T47D (cell line): ENCODE results near the gene DNASE1L3.

ENCODE experiments used
- DNase-seq, 2 experiments: peaks; one replicate each; pipeline versions ENCODE4 v3.0.0 to v3.0.0-alpha.2; 2011 to 2012; ENCODE audit warnings: low read depth in 1 of 2, low spot score in 1 of 2
- JUND ChIP-seq: IDR thresholded peaks from 2 replicates; pipeline ENCODE4 v1.6.1; 2012; ENCODE audit warnings: low read depth
- in situ Hi-C: cut with HindIII; loops from 2 replicates; pipeline ENCODE4 v1.10.0; 2016; ENCODE audit warnings: low sequenced_read_pairs, low pct_unique_long_range_greater_than_20kb

DNASE1L3 gene

DNA sequence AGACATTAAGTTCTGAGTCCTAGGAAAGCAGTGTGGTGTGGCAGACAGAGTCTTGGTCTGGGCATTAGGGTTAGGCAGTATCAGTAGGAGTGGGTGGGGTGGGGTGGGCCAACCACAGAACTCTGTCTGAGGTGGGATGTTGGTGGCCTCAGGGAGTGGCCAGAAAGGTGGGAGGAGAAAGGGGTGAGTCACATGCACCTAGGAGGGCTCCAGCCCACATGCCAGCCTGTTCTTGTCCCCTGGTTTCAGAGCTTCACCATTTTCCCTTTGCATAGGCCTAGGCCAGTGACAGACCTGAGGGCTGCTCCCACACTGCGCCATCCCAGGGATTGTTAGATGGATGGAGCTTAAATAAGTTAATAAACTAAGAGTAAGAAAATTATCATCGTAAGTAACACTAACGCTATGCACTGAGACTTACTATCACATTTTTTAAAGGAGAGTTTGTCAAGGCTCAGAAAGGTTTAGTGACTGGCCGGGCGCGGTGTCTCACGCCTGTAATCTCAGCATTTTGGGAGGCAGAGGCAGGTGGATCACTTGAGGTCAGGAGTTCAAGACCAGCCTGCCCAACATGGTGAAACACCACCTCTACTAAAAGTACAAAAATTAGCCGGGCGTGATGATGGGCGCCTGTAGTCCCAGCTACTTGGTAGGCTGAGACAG lies 33.8 kb downstream of the DNASE1L3 start:
- in situ Hi-C loops = no loop called here
- TF ChIP-seq JUND = no peak
- no peak for DNase-seq

DNA sequence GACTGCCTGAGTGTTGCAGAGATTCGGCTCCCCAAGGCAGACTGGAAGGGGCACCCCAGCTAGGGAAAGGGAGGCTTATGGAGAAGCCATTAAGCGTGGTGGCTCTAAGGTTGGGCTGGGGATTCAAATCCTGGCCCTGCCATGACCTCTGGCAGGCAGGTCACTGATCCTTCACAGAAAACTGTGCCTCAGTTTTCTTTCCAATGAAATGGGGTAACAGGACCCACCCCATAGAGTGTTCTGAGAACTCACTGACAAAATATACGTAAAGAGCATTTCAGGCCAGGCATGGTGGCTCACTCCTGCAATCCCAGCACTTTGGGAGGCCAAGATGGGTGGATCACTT lies 34.6 kb downstream of the DNASE1L3 start:
- DNase-seq = no peak
- in situ Hi-C loops = no loop called here
- no peak for TF ChIP-seq JUND

GRCh38 chr3:58175437-58176184 lies 35.2 kb downstream of the DNASE1L3 start:
- in situ Hi-C loops = no loop called here

DNA sequence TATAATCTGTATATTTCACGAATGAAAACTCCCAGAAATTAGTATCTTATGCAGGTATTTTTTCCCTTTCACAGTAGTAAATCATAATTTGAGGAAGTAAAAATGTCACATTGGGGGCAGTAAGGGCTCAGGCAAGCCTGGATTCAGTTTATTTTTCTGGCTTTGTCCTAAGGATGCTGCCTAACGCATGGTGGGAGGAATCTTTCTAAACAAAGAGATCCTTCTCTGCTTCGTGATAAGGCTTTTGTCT lies 35.7 kb downstream of the DNASE1L3 start:
- in situ Hi-C loops = no loop called here
- DNase-seq = no peak
- TF ChIP-seq JUND = no peak

More at GRCh38 chr3:58175437-58176184, 35.2 kb downstream of the DNASE1L3 start:
- no peak for TF ChIP-seq JUND
- peak in 1 of 2 experiments; percentile 15 for DNase-seq

- TF ChIP-seq JUND = no peak
- peak in 1 of 2 experiments; percentile 58 for DNase-seq
- in situ Hi-C loops = no loop called here
These were observed 36.9 kb downstream of the DNASE1L3 start for GRCh38 chr3:58173669-58174398.

GRCh38 chr3:58173029-58173668 lies 37.6 kb downstream of the DNASE1L3 start:
- in situ Hi-C loops = no loop called here
- no peak for DNase-seq
- TF ChIP-seq JUND = no peak

DNA sequence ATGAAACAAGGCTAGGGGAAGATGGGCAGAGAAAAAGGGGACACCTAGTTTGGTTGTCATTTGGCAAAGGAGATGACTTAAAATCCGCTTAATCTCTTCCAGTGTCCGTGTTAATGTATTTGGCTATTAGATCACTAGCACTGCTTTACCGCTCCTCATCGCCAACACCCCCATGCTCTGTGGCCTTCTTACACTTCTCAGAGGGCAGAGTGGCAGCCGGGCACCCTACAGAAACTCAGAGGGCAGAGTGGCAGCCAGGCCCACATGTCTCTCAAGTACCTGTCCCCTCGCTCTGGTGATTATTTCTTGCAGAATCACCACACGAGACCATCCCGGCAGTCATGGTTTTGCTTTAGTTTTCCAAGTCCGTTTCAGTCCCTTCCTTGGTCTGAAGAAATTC lies 39.6 kb downstream of the DNASE1L3 start:
- in situ Hi-C loops = no loop called here
- DNase-seq = no peak
- TF ChIP-seq JUND = no peak

GRCh38 chr3:58170376-58170775 lies 40.4 kb downstream of the DNASE1L3 start:
- TF ChIP-seq JUND = no peak
- no peak for DNase-seq
- in situ Hi-C loops = no loop called here

GRCh38 chr3:58169371-58169770 lies 41.4 kb downstream of the DNASE1L3 start:
- no peak for DNase-seq
- TF ChIP-seq JUND = no peak
- in situ Hi-C loops = no loop called here

DNA sequence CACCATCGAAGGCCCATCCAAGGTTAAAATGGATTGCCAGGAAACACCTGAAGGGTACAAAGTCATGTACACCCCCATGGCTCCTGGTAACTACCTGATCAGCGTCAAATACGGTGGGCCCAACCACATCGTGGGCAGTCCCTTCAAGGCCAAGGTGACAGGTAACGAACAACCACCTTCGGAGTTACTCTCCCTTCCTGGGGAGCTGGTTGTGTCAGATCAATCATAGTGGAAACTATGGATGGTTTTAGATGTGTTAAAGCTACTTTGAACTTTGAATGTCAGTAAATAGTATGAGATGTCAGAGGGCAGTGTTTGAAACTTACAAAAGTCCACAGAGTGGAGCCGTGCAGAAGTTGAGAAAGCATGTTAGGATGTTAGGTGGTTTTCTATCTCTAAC lies 42.3 kb downstream of the DNASE1L3 start:
- in situ Hi-C loops = no loop called here
- TF ChIP-seq JUND = no peak

DNA sequence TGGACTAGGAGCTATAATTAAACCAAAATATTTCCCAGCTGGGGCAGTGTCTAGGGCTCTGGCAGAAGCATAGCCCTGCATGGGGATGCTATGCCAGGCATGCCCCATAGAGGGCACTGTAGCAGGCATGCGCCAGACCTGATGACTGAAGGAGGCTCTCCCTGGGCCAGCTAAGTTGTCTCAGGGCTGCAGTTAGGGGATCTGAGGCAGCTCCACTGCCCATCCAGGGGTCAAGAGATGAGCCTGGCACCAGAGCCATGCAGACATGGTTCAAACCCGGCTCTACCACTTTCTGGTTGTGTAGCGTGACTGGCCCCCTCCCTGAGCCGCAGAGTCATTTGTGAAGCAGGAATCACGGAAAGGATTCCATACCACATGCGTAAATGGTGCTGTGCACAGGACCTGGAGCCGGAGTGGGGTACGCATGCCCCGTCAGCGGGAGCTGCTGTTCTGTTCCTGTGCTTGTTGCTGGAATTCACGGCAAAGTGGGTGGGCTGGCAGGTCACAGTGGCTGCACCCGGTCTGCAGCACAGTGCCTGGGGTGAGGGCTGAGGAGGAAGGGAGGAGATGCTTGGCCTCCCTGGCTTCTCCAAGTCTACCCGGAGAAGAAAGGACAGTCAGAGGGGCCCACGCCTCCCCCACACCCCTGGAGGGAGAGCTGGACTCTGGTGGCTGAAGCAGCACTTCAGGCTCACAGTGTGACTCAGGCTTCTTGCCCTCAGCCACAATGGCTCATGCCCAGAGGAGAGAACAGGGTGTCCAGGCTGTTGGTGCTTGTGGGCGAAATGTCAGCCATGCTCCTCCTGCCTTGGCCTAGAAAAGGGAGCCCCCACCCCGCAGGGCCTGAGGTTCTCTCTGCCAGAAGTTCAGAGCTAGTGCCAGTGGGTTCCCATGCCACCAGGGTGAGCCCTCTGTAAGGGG lies 43.1 kb downstream of the DNASE1L3 start:
- TF ChIP-seq JUND = no peak
- in situ Hi-C loops = no loop called here
- DNase-seq = peak; percentile 42 to 57

More for the DNA sequence above, 42.3 kb downstream of the DNASE1L3 start:
- no peak for DNase-seq
